Natural killer cell (primary cell): ENCODE results near the gene CHN2. TPM values are rescaled to one million over a fixed set of nuclear protein-coding genes. Genes with fewer than 3 reads are reported as not detected.

ENCODE experiments used
- ATAC-seq, 3 donors: fragments of 150-1000 bp in 2 of 3; fragments of 200-7000 bp in 1 of 3; cut with Tn5 transposase; 1 replicate in 1 of 3; 2 replicates in 2 of 3; pipeline ENCODE4 v1.10.0; 2021; ENCODE audit warnings: mild to moderate bottlenecking in 2 of 3, moderate library complexity in 2 of 3
- DNase-seq, 2 donors: peaks; one replicate each; pipeline versions ENCODE4 v3.0.0 to v3.0.0-alpha.2; 2013 to 2021; ENCODE audit warnings: mixed read lengths in 1 of 2
- H3K27ac ChIP-seq: one replicate; pipeline ENCODE4 v1.5.1; 2013; ENCODE audit warnings: mild to moderate bottlenecking, low read length
- H3K27me3 ChIP-seq: one replicate; pipeline ENCODE4 v1.6.1; 2013; ENCODE audit warnings: low read length; ENCODE audit not compliant: control insufficient read depth, insufficient read depth
- H3K36me3 ChIP-seq: one replicate; pipeline ENCODE4 v1.6.1; 2013; ENCODE audit warnings: low read length; ENCODE audit not compliant: control insufficient read depth, insufficient read depth
- H3K4me1 ChIP-seq: one replicate; pipeline ENCODE4 v1.6.1; 2013; ENCODE audit warnings: low read length; ENCODE audit not compliant: control insufficient read depth, insufficient read depth
- H3K4me3 ChIP-seq: one replicate; pipeline ENCODE4 v1.5.1; 2013; ENCODE audit warnings: low read length
- H3K9me3 ChIP-seq: one replicate; pipeline ENCODE4 v1.6.1; 2013; ENCODE audit warnings: low read length; ENCODE audit not compliant: control insufficient read depth, insufficient read depth
- H3K27ac Mint-ChIP-seq, 2 donors: one replicate each; pipeline ENCODE4 v1.8.0; 2022; ENCODE audit warnings: mild to moderate bottlenecking in 2 of 2, mixed read lengths in 2 of 2, moderate library complexity in 1 of 2
- H3K27me3 Mint-ChIP-seq, 2 donors: one replicate each; pipeline ENCODE4 v1.8.0; 2022; ENCODE audit warnings: low read depth in 2 of 2, mixed read lengths in 2 of 2
- H3K36me3 Mint-ChIP-seq: one replicate; pipeline ENCODE4 v1.8.0; 2022; ENCODE audit warnings: mixed read lengths
- H3K4me1 Mint-ChIP-seq, 2 donors: one replicate each; pipeline ENCODE4 v1.8.0; 2022; ENCODE audit warnings: mixed read lengths in 2 of 2
- H3K4me3 Mint-ChIP-seq: one replicate; pipeline ENCODE4 v1.8.0; 2022; ENCODE audit warnings: mild to moderate bottlenecking, moderate library complexity, mixed read lengths
- H3K9me3 Mint-ChIP-seq, 2 donors: one replicate each; pipeline ENCODE4 v1.8.0; 2022; ENCODE audit warnings: mixed read lengths in 2 of 2
- WGBS: methylation state at CpG from one replicate; pipeline ENCODE4 v1.1.7; 2013; ENCODE audit warnings: missing lambda C conversion rate; ENCODE audit not compliant: insufficient coverage; 5-methylcytosine and 5-hydroxymethylcytosine counted together
- intact Hi-C: fragments of 100-400 bp; cut with micrococcal nuclease; formaldehyde crosslinking; loops from one replicate; pipeline ENCODE4 v1.14.2; 2022
- total RNA-seq, 4 donors: library from RNA; stranded (reverse); fragments of 120-200 nt in 1 of 4; gene quantifications; one replicate each; pipeline versions ENCODE4 v1.2.3 to v1.2.4, GENCODE V29; 2013 to 2022
- TF ChIP-seq, protein P1 (sequence below): fragments of 200-600 bp; IDR thresholded peaks from one replicate; pipeline ENCODE4 v1.8.0; 2022; ENCODE audit warnings: antibody characterized with exemption

CHN2 gene
- total RNA-seq, 3 donors from 2014 or later (not counting 1 experiment from before 2014, with no cell fraction given), result 23.2 to 40.6 (median 30.2) TPM

DNA sequence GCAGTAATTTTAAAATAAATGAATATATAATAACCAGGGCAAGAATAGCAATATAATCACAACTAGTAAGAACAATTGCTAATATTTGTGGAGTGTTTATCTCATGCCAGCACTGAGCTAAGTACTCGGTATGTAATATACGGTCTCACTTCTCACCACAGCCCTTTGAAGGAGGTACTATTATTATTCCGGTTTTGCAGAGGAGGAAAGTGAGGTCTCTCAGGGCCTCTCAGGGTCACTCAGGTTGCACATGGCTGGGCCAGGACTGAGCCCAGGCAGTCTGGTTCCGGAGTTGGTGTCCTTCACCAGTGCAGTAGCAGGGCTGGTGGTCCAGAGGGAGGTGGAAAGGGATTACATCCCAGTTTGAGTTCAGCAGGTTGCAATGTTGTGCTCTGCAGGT is 80.9 kb downstream of the CHN2 start:
- H3K4me1 ChIP-seq, result peaks cover 49% of the 10 kb centered on the region
- Mint-ChIP-seq H3K4me3 (no peak overlapping the region), H3K9me3 (no peaks in the 10 kb centered on the region), H3K4me1 (peaks cover 62 to 65% of the 10 kb centered on the region in 2 donors), H3K27ac (no peak overlapping the region), H3K36me3 (no peaks in the 10 kb centered on the region), H3K27me3 (peaks cover 0 to 14% of the 10 kb centered on the region in 2 donors)
- no peak overlapping the region for H3K27ac ChIP-seq
- no peak overlapping the region for H3K4me3 ChIP-seq
- no peaks in the 10 kb centered on the region for H3K9me3 ChIP-seq
- DNase-seq (no peak), ATAC-seq (peak in 1 of 3 donors; percentile 46)
- intact Hi-C loops, result no loop called here
- H3K36me3 ChIP-seq, result no peaks in the 10 kb centered on the region
- 68% methylated on average over 4 of the region's 4 CpGs for WGBS
- TF ChIP-seq, protein P1, sequence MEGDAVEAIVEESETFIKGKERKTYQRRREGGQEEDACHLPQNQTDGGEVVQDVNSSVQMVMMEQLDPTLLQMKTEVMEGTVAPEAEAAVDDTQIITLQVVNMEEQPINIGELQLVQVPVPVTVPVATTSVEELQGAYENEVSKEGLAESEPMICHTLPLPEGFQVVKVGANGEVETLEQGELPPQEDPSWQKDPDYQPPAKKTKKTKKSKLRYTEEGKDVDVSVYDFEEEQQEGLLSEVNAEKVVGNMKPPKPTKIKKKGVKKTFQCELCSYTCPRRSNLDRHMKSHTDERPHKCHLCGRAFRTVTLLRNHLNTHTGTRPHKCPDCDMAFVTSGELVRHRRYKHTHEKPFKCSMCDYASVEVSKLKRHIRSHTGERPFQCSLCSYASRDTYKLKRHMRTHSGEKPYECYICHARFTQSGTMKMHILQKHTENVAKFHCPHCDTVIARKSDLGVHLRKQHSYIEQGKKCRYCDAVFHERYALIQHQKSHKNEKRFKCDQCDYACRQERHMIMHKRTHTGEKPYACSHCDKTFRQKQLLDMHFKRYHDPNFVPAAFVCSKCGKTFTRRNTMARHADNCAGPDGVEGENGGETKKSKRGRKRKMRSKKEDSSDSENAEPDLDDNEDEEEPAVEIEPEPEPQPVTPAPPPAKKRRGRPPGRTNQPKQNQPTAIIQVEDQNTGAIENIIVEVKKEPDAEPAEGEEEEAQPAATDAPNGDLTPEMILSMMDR, result no peak
- H3K27me3 ChIP-seq, result no peaks in the 10 kb centered on the region

DNA sequence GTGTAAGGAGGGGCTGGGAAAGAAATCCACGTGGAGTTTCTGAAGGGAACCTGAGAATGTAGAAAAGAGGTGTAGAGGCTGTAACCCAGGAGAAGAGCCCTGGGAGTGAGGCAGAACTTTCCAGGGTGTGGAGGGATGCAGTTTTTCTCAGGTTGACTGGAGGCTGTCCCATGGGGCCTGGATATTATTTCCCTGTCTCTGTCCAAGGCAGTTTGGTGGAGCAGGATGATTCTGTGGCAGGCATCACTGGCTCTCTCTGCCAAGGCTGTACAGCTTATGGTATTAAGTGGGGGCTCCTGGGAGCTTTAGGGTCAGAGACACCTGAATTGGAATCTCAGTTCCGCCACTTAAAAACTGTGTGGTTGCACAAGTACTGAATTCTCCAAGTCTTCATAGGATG is 81.6 kb downstream of the CHN2 start:
- Mint-ChIP-seq H3K9me3 (no peaks in the 10 kb centered on the region), H3K27me3 (peaks cover 0 to 14% of the 10 kb centered on the region in 2 donors), H3K27ac (no peak overlapping the region), H3K36me3 (no peaks in the 10 kb centered on the region), H3K4me3 (no peak overlapping the region), H3K4me1 (peaks cover 58 to 62% of the 10 kb centered on the region in 2 donors)
- Histone ChIP-seq H3K4me1 (peaks cover 45% of the 10 kb centered on the region), H3K36me3 (no peaks in the 10 kb centered on the region), H3K27ac (no peak overlapping the region), H3K4me3 (no peak overlapping the region), H3K27me3 (no peaks in the 10 kb centered on the region), H3K9me3 (no peaks in the 10 kb centered on the region)
- TF ChIP-seq, protein P1, result no peak
- no peak for ATAC-seq
- 69% methylated on average over 2 of the region's 2 CpGs for WGBS
- intact Hi-C loops, result no loop called here
- no peak for DNase-seq

DNA sequence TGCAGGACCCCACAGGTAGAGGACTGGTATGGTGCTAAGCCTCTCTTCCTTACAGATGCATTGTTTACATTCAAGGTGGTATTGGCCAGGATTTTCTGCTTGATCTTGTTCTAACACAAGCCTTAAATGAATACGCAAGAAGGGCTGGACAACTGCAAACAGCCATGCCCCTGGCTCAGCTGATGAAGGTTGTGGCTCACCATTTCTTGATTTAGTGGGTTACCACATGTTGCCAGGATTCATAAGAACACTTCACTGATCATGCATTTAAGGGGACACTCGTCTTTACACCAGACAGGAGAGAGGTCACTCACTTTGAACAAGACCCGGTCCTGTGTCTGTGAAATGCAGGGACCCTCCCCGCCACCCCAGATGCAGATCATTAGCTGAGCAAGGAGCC is 82.2 kb downstream of the CHN2 start:
- Mint-ChIP-seq H3K9me3 (no peaks in the 10 kb centered on the region), H3K27ac (no peak overlapping the region), H3K36me3 (no peaks in the 10 kb centered on the region), H3K27me3 (peaks cover 0 to 14% of the 10 kb centered on the region in 2 donors), H3K4me1 (peaks cover 54 to 58% of the 10 kb centered on the region in 2 donors), H3K4me3 (no peak overlapping the region)
- Histone ChIP-seq H3K36me3 (no peaks in the 10 kb centered on the region), H3K27ac (no peak overlapping the region), H3K4me3 (no peak overlapping the region), H3K9me3 (no peaks in the 10 kb centered on the region), H3K4me1 (peaks cover 39% of the 10 kb centered on the region), H3K27me3 (no peaks in the 10 kb centered on the region)
- TF ChIP-seq, protein P1, result no peak
- DNase-seq (no peak), ATAC-seq (no peak)
- intact Hi-C loops, result no loop called here
- WGBS, result 70% methylated on average over 4 of the region's 4 CpGs
